OCI-LY7 (cell line): ENCODE results near the gene RHOBTB3. TPM values are rescaled to one million over a fixed set of nuclear protein-coding genes. Genes with fewer than 3 reads are reported as not detected.

Source experiments
- BruUV-seq: library from RNA; stranded (reverse); fragments of 400-500 nt; replicated peaks from 2 replicates; lab custom pipeline; 2021; lab: Mats Ljungman, UMichigan
- CTCF ChIA-PET: fragments of 300-600 bp; sonication (Branson Sonifier 250); formaldehyde crosslinking; loops from one replicate; lab custom pipeline; 2022; ENCODE audit warnings: antibody characterized with exemption; ENCODE audit not compliant: unreplicated experiment; lab: Charles Lee
- POLR2A ChIA-PET: fragments of 300-600 bp; sonication (Branson Sonifier 250); formaldehyde crosslinking; loops from one replicate; lab custom pipeline; 2022; ENCODE audit warnings: antibody characterized with exemption; lab: Charles Lee
- DNase-seq: peaks from one replicate; pipeline ENCODE4 v3.0.0-alpha.2; 2015; ENCODE audit warnings: low spot score
- H2AFZ ChIP-seq: fragments of 200-600 bp; sonication (generic), shearing (Covaris generic); 2 replicates; pipeline ENCODE4 v1.6.1; 2014; ENCODE audit warnings: mild to moderate bottlenecking, antibody characterized with exemption, low read length, moderate library complexity
- H3K27ac ChIP-seq: fragments of 200-600 bp; sonication (generic); 2 replicates; pipeline ENCODE4 v1.5.1; 2014; ENCODE audit warnings: mixed run types, low read depth, mild to moderate bottlenecking, moderate library complexity, low read length, inconsistent platforms; ENCODE audit not compliant: poor library complexity, severe bottlenecking
- H3K36me3 ChIP-seq: fragments of 200-600 bp; sonication (generic); 2 replicates; pipeline ENCODE4 v1.6.1; 2014; ENCODE audit warnings: mild to moderate bottlenecking, antibody characterized with exemption, low read length, moderate library complexity, mixed read lengths; ENCODE audit not compliant: insufficient read depth
- H3K4me1 ChIP-seq: fragments of 200-600 bp; sonication (generic); 2 replicates; pipeline ENCODE4 v1.5.1; 2014; ENCODE audit warnings: mild to moderate bottlenecking, low read length; ENCODE audit not compliant: insufficient read depth, poor library complexity, severe bottlenecking
- H3K4me2 ChIP-seq: fragments of 200-600 bp; sonication (generic); 2 replicates; pipeline ENCODE4 v1.6.1; 2014; ENCODE audit warnings: mild to moderate bottlenecking, low read length
- H3K4me3 ChIP-seq: fragments of 200-600 bp; sonication (generic); 2 replicates; pipeline ENCODE4 v1.5.1; 2014; ENCODE audit warnings: mild to moderate bottlenecking, low read depth, low read length; ENCODE audit not compliant: poor library complexity, severe bottlenecking
- H3K79me2 ChIP-seq: fragments of 200-600 bp; sonication (generic); 2 replicates; pipeline ENCODE4 v1.6.1; 2016; ENCODE audit warnings: low read depth, mild to moderate bottlenecking, low read length, moderate library complexity, mixed read lengths; ENCODE audit not compliant: insufficient read depth
- H3K9me2 ChIP-seq: fragments of 200-600 bp; sonication (generic); 2 replicates; pipeline ENCODE4 v1.6.1; 2016; ENCODE audit warnings: mild to moderate bottlenecking, low read length, mixed read lengths; ENCODE audit not compliant: insufficient read depth
- H3K9me3 ChIP-seq: fragments of 200-600 bp; sonication (generic); 2 replicates; pipeline ENCODE4 v1.6.1; 2014; ENCODE audit warnings: mild to moderate bottlenecking, mixed run types, low read length, mixed read lengths
- H4K20me1 ChIP-seq: fragments of 200-600 bp; sonication (generic); 2 replicates; pipeline ENCODE4 v1.6.1; 2014; ENCODE audit warnings: mild to moderate bottlenecking, antibody characterized with exemption, low read length, moderate library complexity, mixed read lengths; ENCODE audit not compliant: insufficient read depth
- EZH2phosphoT487 ChIP-seq: fragments of 200-600 bp; sonication (generic); IDR thresholded peaks from 2 replicates; pipeline ENCODE4 v1.6.1; 2018; ENCODE audit warnings: low read depth, borderline replicate concordance, mild to moderate bottlenecking, mixed run types, antibody characterized with exemption, low read length, moderate library complexity, mixed read lengths
- intact Hi-C: fragments of 100-400 bp; cut with micrococcal nuclease; formaldehyde crosslinking; loops from one replicate; pipeline ENCODE4 v1.10.0; 2022; ENCODE audit not compliant: unreplicated experiment
- total RNA-seq, 2 experiments: library from RNA; depleted of rRNA in 1 of 2; stranded (reverse); fragments of >200 nt in 1 of 2; shearing (Covaris generic) in 1 of 2; gene quantifications; 2 replicates each; pipeline ENCODE4 v1.2.3, GENCODE V29; 2014 to 2022
- TF ChIP-seq, protein P1 (sequence below): fragments of 200-600 bp; sonication (generic); conservative IDR thresholded peaks from 2 replicates; pipeline ENCODE4 v1.5.1; 2014; ENCODE audit warnings: mild to moderate bottlenecking, antibody characterized with exemption, low read length, moderate library complexity, mixed read lengths

The RHOBTB3 gene
- total RNA-seq, 2 experiments from 2014 or later: 0.51 to 4.0 TPM

DNA sequence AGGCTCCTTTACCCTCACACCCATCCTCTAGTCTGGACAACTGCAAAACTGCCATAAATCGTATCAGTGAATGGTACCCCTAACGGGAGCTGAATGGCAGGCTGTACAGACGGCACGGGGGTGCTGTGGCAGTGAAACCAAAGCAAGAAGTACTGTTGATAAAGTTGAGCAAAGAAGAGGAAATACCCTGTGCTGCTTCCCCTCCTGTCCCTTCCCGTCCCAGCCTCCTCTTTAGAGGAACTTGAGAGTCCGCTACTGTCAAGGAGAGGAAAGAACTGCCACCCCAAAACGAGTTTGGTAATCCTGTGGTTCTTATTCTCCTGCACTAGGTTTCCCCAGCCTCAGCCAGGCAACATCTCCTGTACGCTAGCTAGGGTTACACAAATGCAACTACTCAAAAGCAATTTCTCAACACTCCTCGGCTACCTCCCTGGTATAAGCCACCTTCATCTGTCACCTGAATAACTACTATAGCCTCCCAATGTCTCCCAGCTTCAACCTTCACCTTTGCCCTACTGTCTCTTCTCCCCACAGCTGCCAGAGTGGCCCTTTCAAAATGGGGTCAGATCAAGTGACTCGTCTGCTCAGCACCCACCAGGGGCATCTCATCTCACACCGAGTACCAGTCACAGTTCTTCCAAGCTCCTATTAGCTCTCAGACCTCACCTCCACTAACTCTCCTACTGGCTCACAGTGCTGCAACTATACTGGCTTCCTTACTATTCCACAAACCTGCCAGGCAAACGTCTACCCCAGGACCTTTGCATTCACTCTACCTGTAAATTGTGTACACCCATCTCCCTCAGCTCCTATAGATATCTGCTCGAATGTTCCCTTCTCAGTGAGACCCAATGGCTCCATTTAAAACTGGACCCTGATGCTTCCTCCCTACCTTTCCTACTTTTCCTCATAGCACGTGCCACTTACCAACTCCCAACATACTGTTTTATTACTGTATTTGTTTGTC, 87.3 kb downstream of the RHOBTB3 start:
- TF ChIP-seq, protein P1, sequence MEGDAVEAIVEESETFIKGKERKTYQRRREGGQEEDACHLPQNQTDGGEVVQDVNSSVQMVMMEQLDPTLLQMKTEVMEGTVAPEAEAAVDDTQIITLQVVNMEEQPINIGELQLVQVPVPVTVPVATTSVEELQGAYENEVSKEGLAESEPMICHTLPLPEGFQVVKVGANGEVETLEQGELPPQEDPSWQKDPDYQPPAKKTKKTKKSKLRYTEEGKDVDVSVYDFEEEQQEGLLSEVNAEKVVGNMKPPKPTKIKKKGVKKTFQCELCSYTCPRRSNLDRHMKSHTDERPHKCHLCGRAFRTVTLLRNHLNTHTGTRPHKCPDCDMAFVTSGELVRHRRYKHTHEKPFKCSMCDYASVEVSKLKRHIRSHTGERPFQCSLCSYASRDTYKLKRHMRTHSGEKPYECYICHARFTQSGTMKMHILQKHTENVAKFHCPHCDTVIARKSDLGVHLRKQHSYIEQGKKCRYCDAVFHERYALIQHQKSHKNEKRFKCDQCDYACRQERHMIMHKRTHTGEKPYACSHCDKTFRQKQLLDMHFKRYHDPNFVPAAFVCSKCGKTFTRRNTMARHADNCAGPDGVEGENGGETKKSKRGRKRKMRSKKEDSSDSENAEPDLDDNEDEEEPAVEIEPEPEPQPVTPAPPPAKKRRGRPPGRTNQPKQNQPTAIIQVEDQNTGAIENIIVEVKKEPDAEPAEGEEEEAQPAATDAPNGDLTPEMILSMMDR: no peak
- TF ChIP-seq EZH2phosphoT487: no peak
- Histone ChIP-seq H3K4me3 (peak overlapping the region; percentile 58), H3K27ac (peak overlapping the region; percentile 35), H3K4me2 (peak overlapping the region; percentile 96), H3K9me2 (no peaks in the 10 kb centered on the region), H3K79me2 (peaks cover 62% of the 10 kb centered on the region), H2AFZ (no peak overlapping the region), H4K20me1 (peaks cover 12% of the 10 kb centered on the region; the same call in 1 of the 2 replicates), H3K9me3 (no peaks in the 10 kb centered on the region), H3K4me1 (peaks cover 65% of the 10 kb centered on the region), H3K36me3 (peaks cover 56% of the 10 kb centered on the region)
- BruUV-seq: no TSS peak
- intact Hi-C loops: no loop called here
- ChIA-PET CTCF (interaction anchor here (1.5 to 1.8 kb wide), 2 partner anchors 8 to 11 kb away, joined by 5 to 7 read pairs; no protein-coding TSS in a partner anchor), POLR2A (interaction anchor here (0.8 to 9.3 kb wide), 7 partner anchors 10 to 172 kb away, joined by 3 to 150 read pairs (median 4); partner anchors contain the start of gene RFESD)
- peak; percentile 49 for DNase-seq

DNA sequence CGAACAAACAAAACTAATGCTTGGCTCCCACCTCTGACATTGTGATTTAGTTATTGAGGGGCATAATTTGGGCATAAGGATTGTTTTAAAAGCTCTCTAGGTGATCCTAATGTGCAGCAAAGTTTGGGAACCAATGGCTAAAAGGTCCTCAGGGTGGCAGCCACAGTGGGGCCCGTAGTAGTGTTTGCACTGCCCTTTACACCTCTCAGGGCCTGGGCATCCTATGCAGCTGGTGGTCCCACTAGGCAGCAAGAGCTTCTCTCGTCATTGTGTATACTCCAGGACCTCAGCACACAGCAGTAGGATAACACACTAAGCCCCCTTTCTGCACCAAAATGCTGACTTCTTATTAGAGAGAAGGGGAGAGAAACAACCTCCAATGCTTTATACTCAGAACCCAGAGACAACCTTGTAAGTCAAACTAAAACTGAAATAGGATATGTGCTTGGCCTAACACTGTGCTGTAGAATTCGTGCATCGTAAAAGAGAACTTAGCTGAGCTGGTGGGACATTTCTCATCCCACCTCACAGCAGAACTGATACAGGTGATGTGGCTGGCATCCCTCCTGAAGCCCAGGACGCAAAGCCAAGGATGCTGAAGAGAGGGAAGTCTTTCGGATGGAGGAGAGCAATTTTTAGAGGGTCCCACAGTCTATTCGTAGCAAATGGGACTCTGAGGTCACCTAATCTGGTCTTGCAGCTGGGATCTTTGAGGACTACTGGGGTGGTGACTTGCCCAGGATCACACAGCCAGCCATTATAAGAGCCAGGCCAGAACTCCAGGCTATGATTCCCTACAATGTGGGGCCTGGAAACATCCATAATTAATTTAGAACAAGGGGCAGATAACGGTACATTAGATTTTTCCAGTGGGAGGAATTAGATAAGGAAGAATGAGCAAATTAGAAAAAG, 90.2 kb downstream of the RHOBTB3 start:
- POLR2A ChIA-PET: interaction anchor here (0.5 to 9.3 kb wide), 9 partner anchors 10 to 174 kb away, joined by 3 to 150 read pairs (median 13); no protein-coding TSS in a partner anchor
- CTCF ChIA-PET: interaction anchor here (1.1 to 1.5 kb wide), 3 partner anchors 13 to 40 kb away, joined by 5 read pairs; no protein-coding TSS in a partner anchor
- peak; percentile 42 for DNase-seq

More for the DNA sequence above, 90.2 kb downstream of the RHOBTB3 start:
- Histone ChIP-seq H3K27ac (peak overlapping the region; percentile 87), H3K36me3 (peaks cover 27% of the 10 kb centered on the region), H3K9me3 (no peaks in the 10 kb centered on the region), H3K79me2 (peaks cover 60% of the 10 kb centered on the region), H3K4me1 (peaks cover 69% of the 10 kb centered on the region), H3K4me3 (peak overlapping the region; percentile 91), H4K20me1 (peaks cover 12% of the 10 kb centered on the region; the same call in 1 of the 2 replicates), H2AFZ (no peak overlapping the region), H3K9me2 (no peaks in the 10 kb centered on the region), H3K4me2 (peak overlapping the region; percentile 96)
- intact Hi-C loops: loop anchor here (1.0 kb wide), 3 partner anchors 13 to 40 kb away; no protein-coding TSS in a partner anchor
- TSS peak; percentile 68 for BruUV-seq
- TF ChIP-seq, protein P1: no peak
- TF ChIP-seq EZH2phosphoT487: no peak
